ENCODE measurements around the gene SNAPC3.
A peak's percentile ranks its signal among the peaks of the same experiment; 100 is the strongest.
"Not testable (repeated sequence)": the region's sequence is repeated elsewhere in the genome, so short reads cannot be mapped to it uniquely, and the experiment has no call there.

The SNAPC3 gene

GRCh38 chr9:15401266-15401665 is 21.4 kb upstream of the SNAPC3 start:
- Mint-ChIP-seq H3K27me3 (no peaks in the 10 kb centered on the region), H3K27ac (no peak overlapping the region), H3K4me1 (ENCODE audit: low read depth) (peaks cover 5% of the 10 kb centered on the region), H3K36me3 (ENCODE audit: low read depth) (no peaks in the 10 kb centered on the region), H3K4me3 (no peak overlapping the region), H3K9me3 (no peaks in the 10 kb centered on the region)
- intact Hi-C loops (cut with micrococcal nuclease), result no loop called here

GRCh38 chr9:15403155-15403554 is 19.5 kb upstream of the SNAPC3 start:
- no peaks in the 10 kb centered on the region for H3K27me3 Mint-ChIP-seq
- no peaks in the 10 kb centered on the region for H3K36me3 Mint-ChIP-seq (ENCODE audit: low read depth)
- H3K4me1 Mint-ChIP-seq (ENCODE audit: low read depth), result peaks cover 5% of the 10 kb centered on the region
- intact Hi-C loops (cut with micrococcal nuclease), result no loop called here
- no peak overlapping the region for H3K27ac Mint-ChIP-seq
- H3K9me3 Mint-ChIP-seq, result no peaks in the 10 kb centered on the region
- H3K4me3 Mint-ChIP-seq, result no peak overlapping the region

- intact Hi-C loops (cut with micrococcal nuclease), result no loop called here
- Mint-ChIP-seq H3K36me3 (ENCODE audit: low read depth) (no peaks in the 10 kb centered on the region), H3K27ac (no peak overlapping the region), H3K4me1 (ENCODE audit: low read depth) (peaks cover 5% of the 10 kb centered on the region), H3K4me3 (no peak overlapping the region), H3K9me3 (no peaks in the 10 kb centered on the region), H3K27me3 (no peaks in the 10 kb centered on the region)
These were observed 18.5 kb upstream of the SNAPC3 start for GRCh38 chr9:15404171-15404570.

- intact Hi-C loops (cut with micrococcal nuclease), result loop anchor here (1.0 to 5.0 kb wide), 2 partner anchors 140 to 206 kb away; no protein-coding TSS in a partner anchor
These were observed 5.8 kb upstream of the SNAPC3 start for GRCh38 chr9:15416880-15417279.

GRCh38 chr9:15417626-15418025 is 5.0 kb upstream of the SNAPC3 start:
- Mint-ChIP-seq H3K4me3 (no peak overlapping the region), H3K4me1 (ENCODE audit: low read depth) (peaks cover 6% of the 10 kb centered on the region), H3K9me3 (no peaks in the 10 kb centered on the region), H3K27ac (no peak overlapping the region), H3K36me3 (ENCODE audit: low read depth) (peaks cover 4% of the 10 kb centered on the region), H3K27me3 (no peaks in the 10 kb centered on the region)
- intact Hi-C loops (cut with micrococcal nuclease), result loop anchor here (1.0 to 5.0 kb wide), 2 partner anchors 140 to 206 kb away; no protein-coding TSS in a partner anchor

More at GRCh38 chr9:15416880-15417279, 5.8 kb upstream of the SNAPC3 start:
- Mint-ChIP-seq H3K9me3 (no peaks in the 10 kb centered on the region), H3K27ac (no peak overlapping the region), H3K4me1 (ENCODE audit: low read depth) (no peaks in the 10 kb centered on the region), H3K4me3 (no peak overlapping the region), H3K27me3 (no peaks in the 10 kb centered on the region), H3K36me3 (ENCODE audit: low read depth) (no peaks in the 10 kb centered on the region)

GRCh38 chr9:15420796-15421195 is 1.9 kb upstream of the SNAPC3 start:
- Mint-ChIP-seq H3K4me3 (no peak overlapping the region), H3K9me3 (no peaks in the 10 kb centered on the region), H3K36me3 (ENCODE audit: low read depth) (peaks cover 23% of the 10 kb centered on the region), H3K4me1 (ENCODE audit: low read depth) (peaks cover 19% of the 10 kb centered on the region), H3K27me3 (no peaks in the 10 kb centered on the region), H3K27ac (no peak overlapping the region)
- intact Hi-C loops (cut with micrococcal nuclease), result loop anchor here (5.0 kb wide), 2 partner anchors 128 to 132 kb away; partner anchors contain the start of gene CCDC171

GRCh38 chr9:15421532-15421931 is 1.1 kb upstream of the SNAPC3 start:
- Mint-ChIP-seq H3K4me1 (ENCODE audit: low read depth) (peaks cover 26% of the 10 kb centered on the region), H3K27me3 (no peaks in the 10 kb centered on the region), H3K9me3 (no peaks in the 10 kb centered on the region), H3K4me3 (no peak overlapping the region), H3K36me3 (ENCODE audit: low read depth) (peaks cover 30% of the 10 kb centered on the region), H3K27ac (peak overlapping the region; percentile 91)
- intact Hi-C loops (cut with micrococcal nuclease), result loop anchor here (5.0 kb wide), 2 partner anchors 129 to 131 kb away; partner anchors contain the start of gene CCDC171

- Mint-ChIP-seq H3K9me3 (no peaks in the 10 kb centered on the region), H3K4me3 (peak overlapping the region; percentile 94), H3K36me3 (ENCODE audit: low read depth) (peaks cover 30% of the 10 kb centered on the region), H3K27me3 (no peaks in the 10 kb centered on the region), H3K4me1 (ENCODE audit: low read depth) (peaks cover 26% of the 10 kb centered on the region), H3K27ac (peak overlapping the region; percentile 91)
- intact Hi-C loops (cut with micrococcal nuclease), result loop anchor here (1.0 to 5.0 kb wide), 4 partner anchors 89 to 130 kb away; partner anchors contain the start of genes CCDC171 and TTC39B
These were observed 695 bp upstream of the SNAPC3 start for GRCh38 chr9:15421990-15422371.

GRCh38 chr9:15423231-15423985 is 732 bp downstream of the SNAPC3 start:
- intact Hi-C loops (cut with micrococcal nuclease), result loop anchor here (2.0 to 5.0 kb wide), 3 partner anchors 117 to 131 kb away; partner anchors contain the start of genes CCDC171 and TTC39B
- Mint-ChIP-seq H3K36me3 (ENCODE audit: low read depth) (peaks cover 40% of the 10 kb centered on the region), H3K27me3 (no peaks in the 10 kb centered on the region), H3K4me1 (ENCODE audit: low read depth) (peaks cover 37% of the 10 kb centered on the region), H3K27ac (peak overlapping the region; percentile 91), H3K4me3 (peak overlapping the region; percentile 94), H3K9me3 (no peaks in the 10 kb centered on the region)

GRCh38 chr9:15426019-15426418 is 3.3 kb downstream of the SNAPC3 start:
- Mint-ChIP-seq H3K4me1 (ENCODE audit: low read depth) (peaks cover 60% of the 10 kb centered on the region), H3K9me3 (no peaks in the 10 kb centered on the region), H3K4me3 (no peak overlapping the region), H3K36me3 (ENCODE audit: low read depth) (peaks cover 59% of the 10 kb centered on the region), H3K27ac (peak overlapping the region; percentile 37), H3K27me3 (no peaks in the 10 kb centered on the region)
- intact Hi-C loops (cut with micrococcal nuclease), result no loop called here

- intact Hi-C loops (cut with micrococcal nuclease); H3K4me3 Mint-ChIP-seq; H3K9me3 Mint-ChIP-seq; H3K27me3 Mint-ChIP-seq: not testable (repeated sequence)
- Mint-ChIP-seq H3K27ac (peak overlapping the region; percentile 37), H3K36me3 (ENCODE audit: low read depth) (peaks cover 54% of the 10 kb centered on the region), H3K4me1 (ENCODE audit: low read depth) (peaks cover 67% of the 10 kb centered on the region)
These were observed 5.0 kb downstream of the SNAPC3 start for GRCh38 chr9:15427702-15428101.

GRCh38 chr9:15430920-15431844 is 8.5 kb downstream of the SNAPC3 start:
- Mint-ChIP-seq H3K4me3 (peak overlapping the region; percentile 51), H3K27ac (peak overlapping the region; percentile 69), H3K27me3 (no peaks in the 10 kb centered on the region)

GRCh38 chr9:15433191-15433590 is 10.5 kb downstream of the SNAPC3 start:
- peak overlapping the region; percentile 50 for H3K27ac Mint-ChIP-seq
- intact Hi-C loops (cut with micrococcal nuclease), result loop anchor here (5.0 kb wide), 1 partner anchor 34 kb away; no protein-coding TSS in a partner anchor
- H3K36me3 Mint-ChIP-seq (ENCODE audit: low read depth), result peaks cover 69% of the 10 kb centered on the region
- H3K4me1 Mint-ChIP-seq (ENCODE audit: low read depth), result peaks cover 56% of the 10 kb centered on the region
- H3K4me3 Mint-ChIP-seq, result no peak overlapping the region
- H3K27me3 Mint-ChIP-seq, result no peaks in the 10 kb centered on the region
- H3K9me3 Mint-ChIP-seq, result no peaks in the 10 kb centered on the region

More at GRCh38 chr9:15430920-15431844, 8.5 kb downstream of the SNAPC3 start:
- intact Hi-C loops (cut with micrococcal nuclease), result loop anchor here (5.0 kb wide), 1 partner anchor 36 kb away; no protein-coding TSS in a partner anchor
- no peaks in the 10 kb centered on the region for H3K9me3 Mint-ChIP-seq
- H3K36me3 Mint-ChIP-seq (ENCODE audit: low read depth), result peaks cover 62% of the 10 kb centered on the region
- peaks cover 62% of the 10 kb centered on the region for H3K4me1 Mint-ChIP-seq (ENCODE audit: low read depth)
